ENCODE data around the gene VRK1. TPM values are rescaled to one million over a fixed set of nuclear protein-coding genes. Genes with fewer than 3 reads are reported as not detected.

Gene VRK1, protein sequence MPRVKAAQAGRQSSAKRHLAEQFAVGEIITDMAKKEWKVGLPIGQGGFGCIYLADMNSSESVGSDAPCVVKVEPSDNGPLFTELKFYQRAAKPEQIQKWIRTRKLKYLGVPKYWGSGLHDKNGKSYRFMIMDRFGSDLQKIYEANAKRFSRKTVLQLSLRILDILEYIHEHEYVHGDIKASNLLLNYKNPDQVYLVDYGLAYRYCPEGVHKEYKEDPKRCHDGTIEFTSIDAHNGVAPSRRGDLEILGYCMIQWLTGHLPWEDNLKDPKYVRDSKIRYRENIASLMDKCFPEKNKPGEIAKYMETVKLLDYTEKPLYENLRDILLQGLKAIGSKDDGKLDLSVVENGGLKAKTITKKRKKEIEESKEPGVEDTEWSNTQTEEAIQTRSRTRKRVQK
- polyA plus RNA-seq (2011; rRNA removed) (3.7 and 6.9 TPM in 2 replicates), polyA minus RNA-seq (2011; rRNA and poly(A)+ RNA removed) (4.1 and 6.1 TPM in 2 replicates)

DNA sequence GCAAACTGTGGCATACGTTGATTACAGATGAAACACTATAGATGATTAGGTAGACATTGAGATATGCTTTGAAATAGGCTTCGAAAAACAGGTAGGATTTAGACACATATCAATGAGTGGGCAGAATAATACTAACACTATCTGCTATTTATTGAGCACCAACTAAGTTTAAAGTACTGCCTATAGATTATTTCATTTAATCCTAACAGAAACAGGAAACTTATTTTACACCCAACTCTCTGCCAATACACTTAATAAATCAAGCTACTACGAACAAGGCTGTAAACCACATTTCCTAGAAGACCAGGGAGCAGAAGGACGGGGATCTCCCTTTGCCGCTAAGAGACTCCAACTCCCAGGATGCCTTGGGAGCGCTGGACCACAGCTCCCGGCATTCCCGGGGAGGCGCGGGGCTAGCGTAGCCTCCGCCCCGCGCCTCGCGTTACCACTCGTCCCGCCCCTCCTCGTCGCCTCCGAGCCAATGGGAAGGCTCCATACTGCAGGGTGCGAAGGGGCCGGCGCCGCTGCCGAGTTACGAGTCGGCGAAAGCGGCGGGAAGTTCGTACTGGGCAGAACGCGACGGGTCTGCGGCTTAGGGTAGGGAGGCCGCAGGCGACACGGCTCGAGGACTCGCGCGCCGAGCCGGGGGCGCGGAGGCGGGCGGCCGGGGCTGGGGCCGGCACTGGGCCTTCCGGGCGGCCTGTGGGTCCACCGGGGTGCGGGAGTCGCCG is at the start of gene VRK1:
Gene VRK1, plus strand, starts transcription at position 532 of the 731 bp plus-strand sequence. CDS start 36,090 bp downstream, outside the sequence.
- H3K27me3 ChIP-seq (ENCODE audit: control insufficient read depth, insufficient read depth, low read length), result peaks cover 1% of the 10 kb centered on the region; the same call in 1 of the 2 replicates
- POLR2A ChIA-PET, result interaction anchor here (0.6 kb wide), 1 partner anchor 94 kb away, joined by 4 read pairs; no protein-coding TSS in a partner anchor
- H3K36me3 ChIP-seq (ENCODE audit: control insufficient read depth, insufficient read depth, low read length), result no peaks in the 10 kb centered on the region
- peak within 1 kb of the TSS; percentile 65 for H3K4me3 ChIP-seq (ENCODE audit: low read depth, low read length)
- DNase-seq (ENCODE audit: low read depth), result peak; percentile 74
- TF ChIP-seq, protein P1, sequence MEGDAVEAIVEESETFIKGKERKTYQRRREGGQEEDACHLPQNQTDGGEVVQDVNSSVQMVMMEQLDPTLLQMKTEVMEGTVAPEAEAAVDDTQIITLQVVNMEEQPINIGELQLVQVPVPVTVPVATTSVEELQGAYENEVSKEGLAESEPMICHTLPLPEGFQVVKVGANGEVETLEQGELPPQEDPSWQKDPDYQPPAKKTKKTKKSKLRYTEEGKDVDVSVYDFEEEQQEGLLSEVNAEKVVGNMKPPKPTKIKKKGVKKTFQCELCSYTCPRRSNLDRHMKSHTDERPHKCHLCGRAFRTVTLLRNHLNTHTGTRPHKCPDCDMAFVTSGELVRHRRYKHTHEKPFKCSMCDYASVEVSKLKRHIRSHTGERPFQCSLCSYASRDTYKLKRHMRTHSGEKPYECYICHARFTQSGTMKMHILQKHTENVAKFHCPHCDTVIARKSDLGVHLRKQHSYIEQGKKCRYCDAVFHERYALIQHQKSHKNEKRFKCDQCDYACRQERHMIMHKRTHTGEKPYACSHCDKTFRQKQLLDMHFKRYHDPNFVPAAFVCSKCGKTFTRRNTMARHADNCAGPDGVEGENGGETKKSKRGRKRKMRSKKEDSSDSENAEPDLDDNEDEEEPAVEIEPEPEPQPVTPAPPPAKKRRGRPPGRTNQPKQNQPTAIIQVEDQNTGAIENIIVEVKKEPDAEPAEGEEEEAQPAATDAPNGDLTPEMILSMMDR (IDR thresholded peaks at IDR 0.05; ENCODE audit: insufficient read depth, low read depth, low read length), result no peak
- CTCF ChIA-PET, result interaction anchor here (1.2 to 1.6 kb wide), 2 partner anchors 13 to 56 kb away, joined by 5 to 6 read pairs; no protein-coding TSS in a partner anchor

DNA sequence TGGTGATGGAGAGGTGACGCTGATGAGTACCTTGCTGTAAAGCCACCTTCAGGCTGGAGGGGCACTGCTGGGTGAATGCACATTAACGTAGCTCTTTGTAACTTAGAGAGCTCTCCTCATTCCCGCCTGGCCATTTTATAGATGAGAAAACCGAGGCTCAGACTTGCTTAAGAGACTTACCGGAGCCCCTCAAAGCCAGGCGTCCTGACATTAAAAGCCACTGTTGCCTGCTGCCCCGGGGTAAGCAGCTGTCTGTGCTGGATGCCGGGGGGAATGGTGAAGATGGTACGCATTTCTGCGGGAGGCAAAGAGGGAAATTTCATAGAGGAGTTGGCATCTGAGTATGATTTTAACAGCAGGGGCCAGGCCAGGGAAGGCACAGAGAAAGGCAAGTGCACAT is 49.6 kb upstream of the VRK1 start:
- Histone ChIP-seq H3K36me3 (ENCODE audit: control insufficient read depth, insufficient read depth, low read length) (no peaks in the 10 kb centered on the region), H3K27me3 (ENCODE audit: control insufficient read depth, insufficient read depth, low read length) (peaks cover under 1% of the 10 kb centered on the region), H3K4me3 (ENCODE audit: low read depth, low read length) (no peak overlapping the region)
- ChIA-PET POLR2A (no interaction called here), CTCF (no interaction called here)
- no peak for DNase-seq (ENCODE audit: low read depth)
- TF ChIP-seq, protein P1 (IDR thresholded peaks at IDR 0.05; ENCODE audit: insufficient read depth, low read depth, low read length), result no peak

DNA sequence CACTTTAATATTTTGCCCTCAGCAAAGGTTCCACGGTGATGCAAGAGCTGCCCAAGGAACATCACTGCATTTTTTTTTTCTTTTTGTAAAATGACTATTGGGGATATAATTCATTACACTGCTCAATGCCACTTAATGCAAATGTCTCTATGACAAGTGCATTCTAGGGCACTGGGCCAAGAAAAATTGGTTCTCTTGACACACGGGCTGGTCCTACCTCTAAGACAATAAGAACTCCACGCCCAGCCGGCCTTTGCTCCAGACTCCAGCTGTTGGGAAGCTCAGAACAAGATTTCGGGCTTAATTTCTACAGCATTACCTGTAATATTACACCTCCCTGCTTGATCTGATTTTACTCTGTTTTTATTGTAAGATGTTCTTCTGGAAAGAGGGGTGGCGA is 48.8 kb upstream of the VRK1 start:
- ChIA-PET POLR2A (no interaction called here), CTCF (no interaction called here)
- Histone ChIP-seq H3K27me3 (ENCODE audit: control insufficient read depth, insufficient read depth, low read length) (no peaks in the 10 kb centered on the region; the same call in none of the 2 replicates), H3K36me3 (ENCODE audit: control insufficient read depth, insufficient read depth, low read length) (no peaks in the 10 kb centered on the region), H3K4me3 (ENCODE audit: low read depth, low read length) (no peak overlapping the region)
- no peak for DNase-seq (ENCODE audit: low read depth)
- TF ChIP-seq, protein P1 (IDR thresholded peaks at IDR 0.05; ENCODE audit: insufficient read depth, low read depth, low read length), result no peak

DNA sequence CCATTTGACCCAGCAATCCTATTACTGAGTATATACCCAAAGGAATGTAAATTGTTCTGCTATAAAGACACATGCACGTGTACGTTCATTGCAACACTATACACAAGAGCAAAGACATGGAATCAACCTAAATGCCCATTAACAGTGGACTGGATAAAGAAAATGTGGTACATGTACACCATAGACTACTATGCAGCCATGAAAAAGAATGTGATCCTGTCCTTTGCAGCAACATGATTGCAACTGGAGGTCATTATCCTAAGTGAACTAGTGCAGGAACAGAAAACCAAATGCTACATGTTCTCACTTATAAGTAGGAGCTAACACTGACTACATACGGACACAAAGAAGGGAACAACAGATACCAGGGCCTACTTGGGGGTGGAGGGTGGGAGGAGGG is 45.7 kb upstream of the VRK1 start:
- Histone ChIP-seq H3K36me3 (ENCODE audit: control insufficient read depth, insufficient read depth, low read length) (no peaks in the 10 kb centered on the region), H3K4me3 (ENCODE audit: low read depth, low read length) (no peak overlapping the region), H3K27me3 (ENCODE audit: control insufficient read depth, insufficient read depth, low read length) (no peaks in the 10 kb centered on the region; the same call in 1 of the 2 replicates)
- DNase-seq (ENCODE audit: low read depth), result no peak
- POLR2A ChIA-PET, result interaction anchor here (0.6 kb wide), 1 partner anchor 111 kb away, joined by 3 read pairs; no protein-coding TSS in a partner anchor
- CTCF ChIA-PET, result interaction anchor here (1.9 kb wide), 1 partner anchor 10 kb away, joined by 7 read pairs; no protein-coding TSS in a partner anchor
- TF ChIP-seq, protein P1 (IDR thresholded peaks at IDR 0.05; ENCODE audit: insufficient read depth, low read depth, low read length), result no peak

DNA sequence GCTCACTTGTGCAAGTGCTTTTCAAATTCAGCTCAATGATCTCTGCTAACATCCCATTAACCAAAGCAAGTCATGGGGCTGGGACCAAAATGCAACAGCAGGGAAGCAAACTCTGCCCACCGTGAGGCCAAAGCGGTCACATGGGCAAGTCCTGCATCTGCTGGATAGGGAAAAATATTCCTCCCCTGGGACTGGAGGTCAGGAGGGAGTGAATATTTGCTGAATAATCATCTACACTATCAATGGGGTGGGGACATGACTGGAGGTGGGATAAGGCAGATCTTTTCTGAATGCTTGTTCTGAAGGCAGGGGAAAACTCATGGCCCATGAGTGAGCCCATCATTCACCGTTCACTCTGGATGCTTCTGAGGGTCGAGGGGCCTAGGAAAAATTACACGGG is 45.1 kb upstream of the VRK1 start:
- ChIA-PET POLR2A (no interaction called here), CTCF (no interaction called here)
- Histone ChIP-seq H3K4me3 (ENCODE audit: low read depth, low read length) (no peak overlapping the region), H3K27me3 (ENCODE audit: control insufficient read depth, insufficient read depth, low read length) (no peaks in the 10 kb centered on the region; the same call in 1 of the 2 replicates), H3K36me3 (ENCODE audit: control insufficient read depth, insufficient read depth, low read length) (no peaks in the 10 kb centered on the region)
- TF ChIP-seq, protein P1 (IDR thresholded peaks at IDR 0.05; ENCODE audit: insufficient read depth, low read depth, low read length), result no peak
- no peak for DNase-seq (ENCODE audit: low read depth)

Measured in BJ (cell line).